Measurements from ENCODE around the gene TMEM203. TPM values are rescaled to one million over a fixed set of nuclear protein-coding genes. Genes with fewer than 3 reads are reported as not detected.

TMEM203 gene
- total RNA-seq, 1 donor from 2014 or later = 34.1 TPM

GRCh38 chr9:137218754-137219271 lies 13.4 kb upstream of the TMEM203 start:
- TF ChIP-seq CTCF (IDR thresholded peaks at IDR 0.05) = no peak
- H3K4me1 Mint-ChIP-seq = peaks cover 7% of the 10 kb centered on the region
- intact Hi-C loops (cut with micrococcal nuclease) = no loop called here
- ChIA-PET POLR2A (interaction anchor here (0.6 to 1.6 kb wide), 6 partner anchors 18 to 444 kb away, joined by 3 to 13 read pairs (median 4); partner anchors contain the start of gene TPRN), CTCF (no interaction called here)
- no peak overlapping the region for H3K4me3 Mint-ChIP-seq
- no peak overlapping the region for H3K27ac Mint-ChIP-seq
- H3K9me3 Mint-ChIP-seq = no peaks in the 10 kb centered on the region
- DNase-seq = no peak
- H3K36me3 Mint-ChIP-seq (ENCODE audit: low read depth) = peaks cover 4% of the 10 kb centered on the region
- no peak for ATAC-seq (ENCODE audit: low read depth)
- no peaks in the 10 kb centered on the region for H3K27me3 Mint-ChIP-seq

GRCh38 chr9:137218212-137218753 lies 12.8 kb upstream of the TMEM203 start:
- no peak for ATAC-seq (ENCODE audit: low read depth)
- Mint-ChIP-seq H3K27ac (no peak overlapping the region), H3K9me3 (no peaks in the 10 kb centered on the region), H3K4me1 (peaks cover 7% of the 10 kb centered on the region), H3K27me3 (no peaks in the 10 kb centered on the region), H3K4me3 (no peak overlapping the region), H3K36me3 (ENCODE audit: low read depth) (peaks cover 4% of the 10 kb centered on the region)
- CTCF ChIA-PET = no interaction called here
- POLR2A ChIA-PET = no interaction called here
- no peak for DNase-seq
- intact Hi-C loops (cut with micrococcal nuclease) = no loop called here
- no peak for TF ChIP-seq CTCF (IDR thresholded peaks at IDR 0.05)

- ATAC-seq (ENCODE audit: low read depth) (no peak), DNase-seq (no peak)
- ChIA-PET POLR2A (interaction anchor here (1.0 to 2.1 kb wide), 2 partner anchors 11 to 17 kb away, joined by 3 to 7 read pairs; partner anchors contain the start of gene TPRN), CTCF (no interaction called here)
- Mint-ChIP-seq H3K27ac (no peak overlapping the region), H3K27me3 (no peaks in the 10 kb centered on the region), H3K36me3 (ENCODE audit: low read depth) (peaks cover 6% of the 10 kb centered on the region), H3K4me3 (no peak overlapping the region), H3K4me1 (peaks cover 2% of the 10 kb centered on the region), H3K9me3 (no peaks in the 10 kb centered on the region)
- intact Hi-C loops (cut with micrococcal nuclease) = no loop called here
- TF ChIP-seq CTCF (IDR thresholded peaks at IDR 0.05) = no peak
Observed at GRCh38 chr9:137217276-137218211, 12.1 kb upstream of the TMEM203 start.

GRCh38 chr9:137216188-137216965 lies 10.9 kb upstream of the TMEM203 start:
- H3K27ac Mint-ChIP-seq = no peak overlapping the region
- intact Hi-C loops (cut with micrococcal nuclease) = no loop called here
- peaks cover 2% of the 10 kb centered on the region for H3K4me1 Mint-ChIP-seq
- no peak for ATAC-seq (ENCODE audit: low read depth)
- ChIA-PET CTCF (no interaction called here), POLR2A (interaction anchor here (0.5 to 2.1 kb wide), 3 partner anchors 10 to 65 kb away, joined by 3 to 7 read pairs (median 3); partner anchors contain the start of gene TPRN)
- no peak overlapping the region for H3K4me3 Mint-ChIP-seq
- H3K27me3 Mint-ChIP-seq = no peaks in the 10 kb centered on the region
- peaks cover 6% of the 10 kb centered on the region for H3K36me3 Mint-ChIP-seq (ENCODE audit: low read depth)
- no peak for TF ChIP-seq CTCF (IDR thresholded peaks at IDR 0.05)
- DNase-seq = no peak
- no peaks in the 10 kb centered on the region for H3K9me3 Mint-ChIP-seq
